K562 (cell line): ENCODE data around the gene PKLR. TPM values are rescaled to one million over a fixed set of nuclear protein-coding genes. Genes with fewer than 3 reads are reported as not detected.

Experiments used
- BCOR ChIP-seq: fragments of 450-650 bp; IDR thresholded peaks from 2 replicates; pipeline ENCODE4 v1.6.1; 2016
- BHLHE40 ChIP-seq: IDR thresholded peaks from 2 replicates; pipeline ENCODE4 v1.6.1; 2011; ENCODE audit warnings: low read length, improper control_type of control experiment
- CXXC5 ChIP-seq: fragments of 250-450 bp; sonication (Bioruptor Pico); IDR thresholded peaks from 2 replicates; pipeline ENCODE4 v1.8.0; 2022; ENCODE audit warnings: inconsistent platforms, mild to moderate bottlenecking, moderate library complexity
- GATAD2B ChIP-seq: fragments of 450-650 bp; IDR thresholded peaks from 2 replicates; pipeline ENCODE4 v1.6.1; 2017; ENCODE audit warnings: mild to moderate bottlenecking, borderline replicate concordance
- RBM14 ChIP-seq: fragments of 200-400 bp; formaldehyde crosslinking; IDR thresholded peaks from 2 replicates; pipeline ENCODE4 v1.6.1; 2018; ENCODE audit warnings: low read depth, mild to moderate bottlenecking, low read length, moderate library complexity, borderline replicate concordance; ENCODE audit not compliant: insufficient read depth
- ZNF174 ChIP-seq: fragments of 250-450 bp; sonication (Bioruptor Pico); IDR thresholded peaks from 2 replicates; pipeline ENCODE4 v1.4.0; 2020; ENCODE audit warnings: mild to moderate bottlenecking
- ZNF239 ChIP-seq: fragments of 250-450 bp; sonication (Bioruptor Pico); IDR thresholded peaks from 2 replicates; pipeline ENCODE4 v1.4.0; 2020; ENCODE audit warnings: mild to moderate bottlenecking
- polyA plus RNA-seq, 8 experiments: library from polyadenylated mRNA; depleted of rRNA in 4 of 8; stranded (reverse) in 5 of 8; unstranded in 3 of 8; fragments of >200 nt; fragmentation: Nextera tagmentation in 2 of 8; fragmentation: Illumina TruSeq in 1 of 8; extraction: Ambion mirVana in 2 of 8; extraction: Trizol in 1 of 8; gene quantifications; 2 replicates each; pipeline versions ENCODE4 v1.2.1 to v1.2.3, GENCODE V29; 2011 to 2014; ENCODE audit warnings: inconsistent platforms in 1 of 8, missing spikeins in 1 of 8
- total RNA-seq, 7 experiments: library from RNA; depleted of rRNA in 6 of 7; stranded (reverse); fragments of >200 nt in 6 of 7; fragmentation: Illumina TruSeq in 2 of 7; extraction: Trizol in 2 of 7; gene quantifications; 2 replicates each; pipeline versions ENCODE4 v1.2.1 to v1.2.3, GENCODE V29; 2011 to 2021; ENCODE audit warnings: low replicate concordance in 1 of 7
- TF ChIP-seq, protein P1 (sequence below): fragments of 250-450 bp; sonication (Bioruptor Pico); IDR thresholded peaks from 2 replicates; pipeline ENCODE4 v1.5.0; 2020; ENCODE audit warnings: mild to moderate bottlenecking, borderline replicate concordance
- TF ChIP-seq, protein P2 (sequence below): fragments of 250-450 bp; sonication (Bioruptor Pico); IDR thresholded peaks from 2 replicates; pipeline ENCODE4 v1.8.0; 2022; ENCODE audit warnings: moderate library complexity, mild to moderate bottlenecking, inconsistent platforms
- TF ChIP-seq, protein P3 (sequence below), 2 experiments: fragments of 450-650 bp; IDR thresholded peaks; 2 replicates each; pipeline ENCODE4 v1.6.1; 2016; ENCODE audit warnings: mild to moderate bottlenecking in 2 of 2, borderline replicate concordance in 1 of 2, low read depth in 1 of 2, moderate library complexity in 1 of 2
- TF ChIP-seq, protein P4 (sequence below): sonication (generic); formaldehyde crosslinking; IDR thresholded peaks from 2 replicates; pipeline ENCODE4 v1.8.0; 2022; ENCODE audit warnings: mild to moderate bottlenecking, missing genetic modification reagents
- TF ChIP-seq, protein P5 (sequence below), 2 experiments: fragments of 250-450 bp in 1 of 2; fragments of 450-650 bp in 1 of 2; sonication (Bioruptor Pico) in 1 of 2; IDR thresholded peaks; 2 replicates each; pipeline versions ENCODE4 v1.6.1 to v1.8.0; 2016 to 2021; ENCODE audit warnings: mild to moderate bottlenecking in 2 of 2, moderate library complexity in 2 of 2, missing compliant biosample characterization in 1 of 2, missing genetic modification characterization in 1 of 2

PKLR gene
- total and polyA plus RNA-seq, 9 of the 15 experiments (the other 6 are each of a cell fraction or from before 2014, with no cell fraction given), result 10.7 to 78.4 (median 38.2) TPM

DNA sequence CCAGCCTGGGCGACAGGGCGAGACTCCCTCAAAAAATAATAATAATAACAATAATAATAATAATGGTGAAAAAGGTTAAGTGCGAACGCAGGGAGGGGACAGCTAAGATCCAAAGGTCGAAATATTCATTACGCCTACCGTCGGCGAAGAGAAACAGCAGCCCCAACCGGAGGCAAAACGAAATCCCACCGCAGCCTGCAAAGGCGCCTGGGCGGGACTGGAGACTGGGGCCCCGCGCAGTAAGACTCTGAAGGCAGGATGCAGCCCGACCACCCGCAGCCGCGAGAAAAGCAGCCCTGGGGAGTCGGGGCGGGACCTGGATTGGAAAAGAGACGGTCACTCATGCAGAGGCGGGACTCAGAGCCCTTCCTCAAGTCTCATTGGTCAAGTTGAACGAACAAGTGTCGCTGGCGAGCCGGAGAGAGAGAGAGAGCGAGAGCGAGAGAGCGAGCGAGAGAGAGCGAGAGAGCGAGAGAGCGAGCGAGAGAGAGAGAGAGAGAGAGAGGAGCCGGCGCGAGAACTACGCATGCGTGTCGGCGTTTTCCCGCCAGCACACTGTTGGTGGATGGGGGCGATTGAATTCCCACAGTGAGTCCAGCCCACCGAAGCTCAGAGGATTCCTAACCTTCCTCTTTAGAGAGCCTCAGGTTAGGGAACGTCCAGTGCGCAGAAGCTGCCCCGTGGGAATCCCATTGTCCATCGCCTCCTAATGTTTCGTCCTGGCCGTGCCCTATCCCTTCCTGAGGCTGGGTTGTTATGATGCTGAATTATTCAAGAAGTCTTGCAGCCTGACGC lies 56.7 kb downstream of the PKLR start (continued):
- TF ChIP-seq, protein P1, sequence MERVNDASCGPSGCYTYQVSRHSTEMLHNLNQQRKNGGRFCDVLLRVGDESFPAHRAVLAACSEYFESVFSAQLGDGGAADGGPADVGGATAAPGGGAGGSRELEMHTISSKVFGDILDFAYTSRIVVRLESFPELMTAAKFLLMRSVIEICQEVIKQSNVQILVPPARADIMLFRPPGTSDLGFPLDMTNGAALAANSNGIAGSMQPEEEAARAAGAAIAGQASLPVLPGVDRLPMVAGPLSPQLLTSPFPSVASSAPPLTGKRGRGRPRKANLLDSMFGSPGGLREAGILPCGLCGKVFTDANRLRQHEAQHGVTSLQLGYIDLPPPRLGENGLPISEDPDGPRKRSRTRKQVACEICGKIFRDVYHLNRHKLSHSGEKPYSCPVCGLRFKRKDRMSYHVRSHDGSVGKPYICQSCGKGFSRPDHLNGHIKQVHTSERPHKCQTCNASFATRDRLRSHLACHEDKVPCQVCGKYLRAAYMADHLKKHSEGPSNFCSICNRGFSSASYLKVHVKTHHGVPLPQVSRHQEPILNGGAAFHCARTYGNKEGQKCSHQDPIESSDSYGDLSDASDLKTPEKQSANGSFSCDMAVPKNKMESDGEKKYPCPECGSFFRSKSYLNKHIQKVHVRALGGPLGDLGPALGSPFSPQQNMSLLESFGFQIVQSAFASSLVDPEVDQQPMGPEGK (CRISPR knock-in tag), result no peak
- TF ChIP-seq ZNF174 (CRISPR knock-in tag) (no peak), CXXC5 (peak; percentile 100), ZNF239 (CRISPR knock-in tag) (peak; percentile 63; the same call in 1 of the 2 replicates), GATAD2B (peak; percentile 100), BHLHE40 (peak; percentile 69), BCOR (peak; percentile 98), RBM14 (no peak)
- TF ChIP-seq, protein P2, sequence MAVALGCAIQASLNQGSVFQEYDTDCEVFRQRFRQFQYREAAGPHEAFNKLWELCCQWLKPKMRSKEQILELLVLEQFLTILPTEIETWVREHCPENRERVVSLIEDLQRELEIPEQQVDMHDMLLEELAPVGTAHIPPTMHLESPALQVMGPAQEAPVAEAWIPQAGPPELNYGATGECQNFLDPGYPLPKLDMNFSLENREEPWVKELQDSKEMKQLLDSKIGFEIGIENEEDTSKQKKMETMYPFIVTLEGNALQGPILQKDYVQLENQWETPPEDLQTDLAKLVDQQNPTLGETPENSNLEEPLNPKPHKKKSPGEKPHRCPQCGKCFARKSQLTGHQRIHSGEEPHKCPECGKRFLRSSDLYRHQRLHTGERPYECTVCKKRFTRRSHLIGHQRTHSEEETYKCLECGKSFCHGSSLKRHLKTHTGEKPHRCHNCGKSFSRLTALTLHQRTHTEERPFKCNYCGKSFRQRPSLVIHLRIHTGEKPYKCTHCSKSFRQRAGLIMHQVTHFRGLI (CRISPR knock-in tag), result 0 out of 2 replicates have a peak, but pooled peaks have one; percentile 15
- TF ChIP-seq, protein P3, sequence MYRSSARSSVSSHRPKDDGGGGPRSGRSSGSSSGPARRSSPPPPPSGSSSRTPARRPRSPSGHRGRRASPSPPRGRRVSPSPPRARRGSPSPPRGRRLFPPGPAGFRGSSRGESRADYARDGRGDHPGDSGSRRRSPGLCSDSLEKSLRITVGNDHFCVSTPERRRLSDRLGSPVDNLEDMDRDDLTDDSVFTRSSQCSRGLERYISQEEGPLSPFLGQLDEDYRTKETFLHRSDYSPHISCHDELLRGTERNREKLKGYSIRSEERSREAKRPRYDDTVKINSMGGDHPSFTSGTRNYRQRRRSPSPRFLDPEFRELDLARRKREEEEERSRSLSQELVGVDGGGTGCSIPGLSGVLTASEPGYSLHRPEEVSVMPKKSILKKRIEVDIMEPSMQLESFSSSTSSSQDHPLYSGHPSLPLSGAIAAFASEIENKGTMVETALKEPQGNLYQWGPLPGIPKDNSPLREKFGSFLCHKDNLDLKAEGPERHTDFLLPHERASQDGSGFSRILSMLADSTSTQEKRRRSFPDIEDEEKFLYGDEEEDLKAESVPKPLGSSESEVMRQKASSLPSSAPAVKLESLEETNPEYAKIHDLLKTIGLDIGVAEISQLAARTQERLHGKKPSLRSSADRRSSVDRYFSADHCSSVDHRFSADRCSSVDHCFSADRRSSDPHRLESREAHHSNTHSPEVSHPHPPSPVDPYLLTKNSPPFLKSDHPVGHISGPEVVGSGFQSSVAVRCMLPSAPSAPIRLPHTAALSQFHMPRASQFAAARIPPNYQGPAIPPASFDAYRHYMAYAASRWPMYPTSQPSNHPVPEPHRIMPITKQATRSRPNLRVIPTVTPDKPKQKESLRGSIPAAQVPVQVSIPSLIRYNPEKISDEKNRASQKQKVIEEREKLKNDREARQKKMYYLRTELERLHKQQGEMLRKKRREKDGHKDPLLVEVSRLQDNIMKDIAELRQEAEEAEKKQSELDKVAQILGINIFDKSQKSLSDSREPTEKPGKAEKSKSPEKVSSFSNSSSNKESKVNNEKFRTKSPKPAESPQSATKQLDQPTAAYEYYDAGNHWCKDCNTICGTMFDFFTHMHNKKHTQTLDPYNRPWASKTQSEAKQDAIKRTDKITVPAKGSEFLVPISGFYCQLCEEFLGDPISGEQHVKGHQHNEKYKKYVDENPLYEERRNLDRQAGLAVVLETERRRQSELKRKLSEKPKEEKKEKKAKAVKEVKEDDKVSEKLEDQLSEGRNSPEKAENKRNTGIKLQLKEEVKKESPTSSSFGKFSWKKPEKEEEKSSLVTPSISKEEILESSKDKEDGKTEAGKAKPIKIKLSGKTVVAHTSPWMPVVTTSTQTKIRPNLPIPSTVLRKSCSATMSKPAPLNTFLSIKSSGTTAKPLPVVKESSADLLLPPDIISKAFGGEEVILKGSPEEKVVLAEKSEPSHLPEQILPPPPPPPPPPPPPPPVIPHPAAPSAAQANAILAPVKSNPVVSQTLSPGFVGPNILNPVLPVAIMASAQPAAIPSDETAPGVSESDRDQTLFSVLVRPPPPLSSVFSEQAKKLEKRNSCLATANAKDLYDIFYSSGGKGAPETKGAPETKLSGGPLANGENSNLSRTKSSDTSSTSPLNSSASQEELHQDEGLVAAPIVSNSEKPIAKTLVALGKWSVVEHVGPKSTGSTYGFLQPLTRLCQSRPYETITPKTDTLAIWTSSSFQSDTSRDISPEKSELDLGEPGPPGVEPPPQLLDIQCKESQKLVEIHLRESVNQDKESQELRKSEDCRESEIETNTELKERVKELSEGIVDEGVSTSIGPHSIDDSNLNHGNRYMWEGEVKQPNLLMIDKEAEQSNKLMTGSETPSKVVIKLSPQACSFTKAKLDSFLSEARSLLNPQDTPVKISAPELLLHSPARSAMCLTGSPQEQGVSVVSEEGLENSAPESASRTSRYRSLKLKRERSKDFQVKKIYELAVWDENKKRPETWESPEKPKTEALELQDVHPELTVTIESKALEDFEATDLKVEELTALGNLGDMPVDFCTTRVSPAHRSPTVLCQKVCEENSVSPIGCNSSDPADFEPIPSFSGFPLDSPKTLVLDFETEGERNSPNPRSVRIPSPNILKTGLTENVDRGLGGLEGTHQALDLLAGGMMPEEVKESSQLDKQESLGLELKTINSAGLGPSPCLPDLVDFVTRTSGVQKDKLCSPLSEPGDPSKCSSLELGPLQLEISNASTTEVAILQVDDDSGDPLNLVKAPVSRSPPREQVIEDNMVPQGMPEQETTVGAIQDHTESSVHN (IDR thresholded peaks at IDR 0.05; ENCODE audit: borderline replicate concordance in 1 of 2, low read depth in 1 of 2), result peak in 1 of 2 experiments; percentile 88; a peak in 2 of 4 replicates
- TF ChIP-seq, protein P4, sequence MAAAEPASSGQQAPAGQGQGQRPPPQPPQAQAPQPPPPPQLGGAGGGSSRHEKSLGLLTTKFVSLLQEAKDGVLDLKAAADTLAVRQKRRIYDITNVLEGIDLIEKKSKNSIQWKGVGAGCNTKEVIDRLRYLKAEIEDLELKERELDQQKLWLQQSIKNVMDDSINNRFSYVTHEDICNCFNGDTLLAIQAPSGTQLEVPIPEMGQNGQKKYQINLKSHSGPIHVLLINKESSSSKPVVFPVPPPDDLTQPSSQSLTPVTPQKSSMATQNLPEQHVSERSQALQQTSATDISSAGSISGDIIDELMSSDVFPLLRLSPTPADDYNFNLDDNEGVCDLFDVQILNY (CRISPR knock-in tag), result peak; percentile 99
- TF ChIP-seq, protein P5, sequence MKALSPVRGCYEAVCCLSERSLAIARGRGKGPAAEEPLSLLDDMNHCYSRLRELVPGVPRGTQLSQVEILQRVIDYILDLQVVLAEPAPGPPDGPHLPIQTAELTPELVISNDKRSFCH (CRISPR knock-in tag; IDR thresholded peaks at IDR 0.05), result no peak
- TF ChIP-seq, protein P5 (tag; IDR thresholded peaks at IDR 0.05), result peak; percentile 98
